WI38 (cell line): ENCODE measurements around the gene LIN7A.

Experiments used
- H3K4me3 ChIP-seq: 2 replicates; pipeline ENCODE4 v1.5.1; 2011; ENCODE audit warnings: low read depth, mild to moderate bottlenecking, control low read depth, low read length
- CTCF ChIP-seq: IDR thresholded peaks from 2 replicates; pipeline ENCODE4 v1.5.1; 2012; ENCODE audit warnings: low read depth, mild to moderate bottlenecking, control low read depth, low read length

Gene LIN7A

GRCh38 chr12:80924437-80924836, 13.3 kb downstream of the LIN7A start:
- TF ChIP-seq CTCF, result no peak
- no peak overlapping the region for H3K4me3 ChIP-seq

- no peak for TF ChIP-seq CTCF
These were observed 17.7 kb downstream of the LIN7A start for GRCh38 chr12:80920006-80920405.

GRCh38 chr12:80917651-80918050, 20.1 kb downstream of the LIN7A start:
- no peak for TF ChIP-seq CTCF
- no peak overlapping the region for H3K4me3 ChIP-seq

More at GRCh38 chr12:80920006-80920405, 17.7 kb downstream of the LIN7A start:
- H3K4me3 ChIP-seq, result no peak overlapping the region

- no peak for TF ChIP-seq CTCF
- no peak overlapping the region for H3K4me3 ChIP-seq
These were observed 24.6 kb downstream of the LIN7A start for GRCh38 chr12:80912901-80913770.

GRCh38 chr12:80909370-80909769, 28.4 kb downstream of the LIN7A start:
- no peak overlapping the region for H3K4me3 ChIP-seq
- no peak for TF ChIP-seq CTCF

- TF ChIP-seq CTCF, result no peak
- H3K4me3 ChIP-seq, result no peak overlapping the region
These were observed 35.0 kb downstream of the LIN7A start for GRCh38 chr12:80902711-80903110.

- H3K4me3 ChIP-seq, result no peak overlapping the region
- TF ChIP-seq CTCF, result no peak
These were observed 36.1 kb downstream of the LIN7A start for GRCh38 chr12:80901661-80902060.
